ENCODE measurements around the gene INPP5D.

DNA sequence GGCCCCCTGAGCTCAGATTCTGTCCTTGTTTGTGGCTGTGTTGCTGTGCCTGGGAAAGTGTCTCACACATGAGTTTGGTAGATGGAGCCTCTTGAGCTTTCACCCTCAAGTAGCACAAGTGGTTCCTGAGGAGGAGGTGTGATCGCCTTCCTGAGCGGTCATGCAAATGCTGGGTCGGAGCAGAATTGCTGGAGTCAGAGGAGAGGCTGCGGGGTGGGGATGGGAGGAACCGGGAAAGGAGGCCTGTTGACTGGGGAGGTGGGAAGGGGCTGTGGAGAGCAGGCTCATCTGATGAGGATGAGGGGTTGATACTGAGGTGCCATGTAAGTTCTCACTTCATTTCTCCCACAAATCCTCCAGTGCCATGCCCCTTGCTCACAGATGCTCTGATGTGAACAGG lies 142.9 kb downstream of the INPP5D start:
- TF ChIP-seq, protein P1, sequence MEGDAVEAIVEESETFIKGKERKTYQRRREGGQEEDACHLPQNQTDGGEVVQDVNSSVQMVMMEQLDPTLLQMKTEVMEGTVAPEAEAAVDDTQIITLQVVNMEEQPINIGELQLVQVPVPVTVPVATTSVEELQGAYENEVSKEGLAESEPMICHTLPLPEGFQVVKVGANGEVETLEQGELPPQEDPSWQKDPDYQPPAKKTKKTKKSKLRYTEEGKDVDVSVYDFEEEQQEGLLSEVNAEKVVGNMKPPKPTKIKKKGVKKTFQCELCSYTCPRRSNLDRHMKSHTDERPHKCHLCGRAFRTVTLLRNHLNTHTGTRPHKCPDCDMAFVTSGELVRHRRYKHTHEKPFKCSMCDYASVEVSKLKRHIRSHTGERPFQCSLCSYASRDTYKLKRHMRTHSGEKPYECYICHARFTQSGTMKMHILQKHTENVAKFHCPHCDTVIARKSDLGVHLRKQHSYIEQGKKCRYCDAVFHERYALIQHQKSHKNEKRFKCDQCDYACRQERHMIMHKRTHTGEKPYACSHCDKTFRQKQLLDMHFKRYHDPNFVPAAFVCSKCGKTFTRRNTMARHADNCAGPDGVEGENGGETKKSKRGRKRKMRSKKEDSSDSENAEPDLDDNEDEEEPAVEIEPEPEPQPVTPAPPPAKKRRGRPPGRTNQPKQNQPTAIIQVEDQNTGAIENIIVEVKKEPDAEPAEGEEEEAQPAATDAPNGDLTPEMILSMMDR (IDR thresholded peaks at IDR 0.05; ENCODE audit: insufficient read depth, low read depth, low read length) = no peak
- no peak for TF ChIP-seq EZH2 (IDR thresholded peaks at IDR 0.05; ENCODE audit: insufficient read depth, low read length)
